Neural progenitor cell (in vitro differentiated cells): Measurements from ENCODE around the gene SRL. TPM values are rescaled to one million over a fixed set of nuclear protein-coding genes. Genes with fewer than 3 reads are reported as not detected.

Experiments
- DNase-seq: peaks from one replicate; pipeline ENCODE4 v3.0.0-alpha.2; 2016; ENCODE audit warnings: low spot score
- H2AFZ ChIP-seq: fragments of 200-600 bp; sonication (generic); replicated peaks from 2 replicates; pipeline ENCODE4 v1.6.1; 2016; ENCODE audit warnings: antibody characterized with exemption
- H3F3A ChIP-seq: fragments of 200-600 bp; sonication (generic); 2 replicates; pipeline ENCODE4 v1.6.1; 2016; ENCODE audit warnings: antibody characterized with exemption, low read depth
- H3K27ac ChIP-seq: fragments of 200-600 bp; sonication (generic); 2 replicates; pipeline ENCODE4 v1.5.1; 2016; ENCODE audit warnings: mild to moderate bottlenecking
- H3K27me3 ChIP-seq: fragments of 200-600 bp; sonication (generic); 2 replicates; pipeline ENCODE4 v1.6.1; 2016; ENCODE audit warnings: mild to moderate bottlenecking, moderate library complexity
- H3K36me3 ChIP-seq: fragments of 200-600 bp; sonication (generic); 2 replicates; pipeline ENCODE4 v1.5.1; 2016
- H3K4me1 ChIP-seq: fragments of 200-600 bp; sonication (generic); 2 replicates; pipeline ENCODE4 v1.6.1; 2016; ENCODE audit warnings: mixed run types
- H3K4me2 ChIP-seq: fragments of 200-600 bp; sonication (generic); 2 replicates; pipeline ENCODE4 v1.6.1; 2016
- H3K4me3 ChIP-seq: fragments of 200-600 bp; sonication (generic); 2 replicates; pipeline ENCODE4 v1.5.1; 2016
- H3K79me2 ChIP-seq: fragments of 200-600 bp; sonication (generic); 2 replicates; pipeline ENCODE4 v1.6.1; 2016; ENCODE audit warnings: low read depth
- H3K9ac ChIP-seq: fragments of 200-600 bp; sonication (generic); 2 replicates; pipeline ENCODE4 v1.6.1; 2016
- H3K9me3 ChIP-seq: fragments of 200-600 bp; sonication (generic); 2 replicates; pipeline ENCODE4 v1.5.1; 2016; ENCODE audit warnings: low read depth
- H4K20me1 ChIP-seq: fragments of 200-600 bp; sonication (generic); 2 replicates; pipeline ENCODE4 v1.6.1; 2016; ENCODE audit warnings: low read depth
- H3K27ac Mint-ChIP-seq: 3 replicates; pipeline ENCODE4 v1.8.0; 2021; ENCODE audit warnings: mixed read lengths
- H3K27me3 Mint-ChIP-seq: 2 replicates; pipeline ENCODE4 v1.8.0; 2022; ENCODE audit warnings: low read depth, mild to moderate bottlenecking, inconsistent platforms, moderate library complexity, mixed read lengths; ENCODE audit not compliant: insufficient read depth
- H3K36me3 Mint-ChIP-seq: 3 replicates; pipeline ENCODE4 v1.8.0; 2021; ENCODE audit warnings: mixed read lengths
- H3K4me1 Mint-ChIP-seq: 3 replicates; pipeline ENCODE4 v1.8.0; 2021; ENCODE audit warnings: mixed read lengths
- H3K4me3 Mint-ChIP-seq: 3 replicates; pipeline ENCODE4 v1.8.0; 2021; ENCODE audit warnings: mild to moderate bottlenecking, moderate library complexity, mixed read lengths
- H3K9me3 Mint-ChIP-seq: 3 replicates; pipeline ENCODE4 v1.8.0; 2020; ENCODE audit warnings: mixed read lengths
- EZH2 ChIP-seq: fragments of 200-600 bp; sonication (generic); IDR thresholded peaks from 2 replicates; pipeline ENCODE4 v1.6.1; 2017; ENCODE audit warnings: antibody characterized with exemption, mild to moderate bottlenecking, moderate library complexity
- EZH2phosphoT487 ChIP-seq: fragments of 200-600 bp; sonication (generic); IDR thresholded peaks from 2 replicates; pipeline ENCODE4 v1.6.1; 2017; ENCODE audit warnings: antibody characterized with exemption
- total RNA-seq: library from RNA; depleted of rRNA; stranded (reverse); fragments of >200 nt; gene quantifications from 2 replicates; pipeline ENCODE4 v1.2.3, GENCODE V29; 2015; ENCODE audit warnings: low replicate concordance
- TF ChIP-seq, protein P1 (sequence below): fragments of 200-600 bp; sonication (generic); IDR thresholded peaks from 2 replicates; pipeline ENCODE4 v1.5.1; 2017; ENCODE audit warnings: antibody characterized with exemption, mild to moderate bottlenecking

Gene SRL
- 0.06 and 0.22 TPM in 2 replicates for total RNA-seq

DNA sequence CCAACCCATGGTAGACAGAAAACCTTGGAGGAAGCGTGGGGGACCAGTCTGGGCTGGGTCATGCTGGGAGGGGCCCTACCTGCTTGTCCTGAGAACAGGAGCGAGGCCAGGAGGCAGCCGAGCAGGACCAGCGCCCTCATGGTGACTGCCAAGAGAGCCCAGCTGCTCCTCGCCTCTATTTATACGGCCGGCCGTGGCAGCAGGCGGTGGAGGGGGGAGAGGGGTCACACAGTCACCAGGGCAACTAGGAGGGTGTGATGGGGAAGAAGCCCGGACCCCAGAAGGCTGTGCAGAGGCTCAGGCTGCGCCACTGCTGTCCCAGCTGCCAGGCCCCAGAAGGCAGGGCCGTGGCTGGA, at the start of gene SRL:
Gene SRL (minus strand): TSS at position 153 of the 356 bp plus-strand sequence. CDS start 13 bp downstream, at position 140.
- no peak for DNase-seq

DNA sequence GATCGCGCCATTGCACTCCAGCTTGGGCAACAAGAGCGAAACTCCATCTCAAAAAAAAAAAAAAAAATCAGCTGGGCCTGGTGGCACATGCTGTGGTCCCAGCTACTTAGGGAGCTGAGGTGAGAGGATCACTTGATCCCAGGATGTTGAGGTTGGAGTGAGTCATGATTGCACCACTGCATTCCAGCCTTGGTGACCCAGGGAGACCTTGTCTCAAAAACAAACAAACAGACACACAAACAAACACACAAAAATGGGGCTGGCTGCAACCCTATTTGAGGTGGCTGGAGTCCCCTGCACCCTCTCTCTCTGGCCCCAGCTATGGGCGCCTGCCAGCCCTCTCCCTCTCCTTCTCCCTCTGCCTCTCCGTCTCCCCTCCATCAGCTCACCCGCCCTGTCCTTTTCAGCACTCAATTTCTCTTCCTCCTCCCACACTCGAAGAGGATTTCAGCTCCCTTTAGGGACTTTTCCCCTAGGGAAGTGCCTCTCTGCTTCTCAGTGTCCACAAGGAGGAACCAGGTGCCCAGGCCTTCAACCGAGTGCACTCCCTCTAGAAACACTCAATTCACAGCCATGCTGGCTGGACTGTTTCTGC, 48.5 kb upstream of the SRL start:
- Histone ChIP-seq H3K79me2 (no peaks in the 10 kb centered on the region), H3K9me3 (no peaks in the 10 kb centered on the region), H3K4me3 (no peak overlapping the region), H3K27ac (no peak overlapping the region), H3K9ac (no peak overlapping the region), H2AFZ (no peak overlapping the region), H3K27me3 (no peaks in the 10 kb centered on the region), H3K4me1 (peaks cover 14% of the 10 kb centered on the region), H3F3A (peaks cover 24% of the 10 kb centered on the region), H3K36me3 (no peaks in the 10 kb centered on the region), H3K4me2 (no peak overlapping the region), H4K20me1 (peaks cover 12% of the 10 kb centered on the region)
- H3K27ac Mint-ChIP-seq, result peak overlapping the region; percentile 78
- H3K36me3 Mint-ChIP-seq, result no peaks in the 10 kb centered on the region
- H3K9me3 Mint-ChIP-seq, result no peaks in the 10 kb centered on the region
- H3K27me3 Mint-ChIP-seq, result peaks cover 14% of the 10 kb centered on the region
- H3K4me1 Mint-ChIP-seq, result peaks cover 38% of the 10 kb centered on the region
- DNase-seq, result no peak
- H3K4me3 Mint-ChIP-seq, result no peak overlapping the region
- TF ChIP-seq, protein P1, sequence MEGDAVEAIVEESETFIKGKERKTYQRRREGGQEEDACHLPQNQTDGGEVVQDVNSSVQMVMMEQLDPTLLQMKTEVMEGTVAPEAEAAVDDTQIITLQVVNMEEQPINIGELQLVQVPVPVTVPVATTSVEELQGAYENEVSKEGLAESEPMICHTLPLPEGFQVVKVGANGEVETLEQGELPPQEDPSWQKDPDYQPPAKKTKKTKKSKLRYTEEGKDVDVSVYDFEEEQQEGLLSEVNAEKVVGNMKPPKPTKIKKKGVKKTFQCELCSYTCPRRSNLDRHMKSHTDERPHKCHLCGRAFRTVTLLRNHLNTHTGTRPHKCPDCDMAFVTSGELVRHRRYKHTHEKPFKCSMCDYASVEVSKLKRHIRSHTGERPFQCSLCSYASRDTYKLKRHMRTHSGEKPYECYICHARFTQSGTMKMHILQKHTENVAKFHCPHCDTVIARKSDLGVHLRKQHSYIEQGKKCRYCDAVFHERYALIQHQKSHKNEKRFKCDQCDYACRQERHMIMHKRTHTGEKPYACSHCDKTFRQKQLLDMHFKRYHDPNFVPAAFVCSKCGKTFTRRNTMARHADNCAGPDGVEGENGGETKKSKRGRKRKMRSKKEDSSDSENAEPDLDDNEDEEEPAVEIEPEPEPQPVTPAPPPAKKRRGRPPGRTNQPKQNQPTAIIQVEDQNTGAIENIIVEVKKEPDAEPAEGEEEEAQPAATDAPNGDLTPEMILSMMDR, result no peak
- TF ChIP-seq EZH2 (no peak), EZH2phosphoT487 (no peak)

More for the DNA sequence above, at the start of gene SRL:
- Histone ChIP-seq H3K9ac (no peak within 1 kb of the TSS), H3K27me3 (no peaks in the 10 kb centered on the region), H3K36me3 (no peaks in the 10 kb centered on the region), H3K4me2 (no peak within 1 kb of the TSS), H3K79me2 (no peaks in the 10 kb centered on the region), H3K4me1 (peaks cover 15% of the 10 kb centered on the region), H4K20me1 (no peaks in the 10 kb centered on the region), H3F3A (peaks cover 7% of the 10 kb centered on the region), H3K9me3 (no peaks in the 10 kb centered on the region), H2AFZ (peak within 1 kb of the TSS; percentile 74), H3K27ac (no peak within 1 kb of the TSS), H3K4me3 (no peak within 1 kb of the TSS)
- H3K27ac Mint-ChIP-seq, result peak within 1 kb of the TSS; percentile 53
- peaks cover 4% of the 10 kb centered on the region for H3K27me3 Mint-ChIP-seq
- H3K9me3 Mint-ChIP-seq, result peaks cover 5% of the 10 kb centered on the region
- H3K36me3 Mint-ChIP-seq, result no peaks in the 10 kb centered on the region
- H3K4me3 Mint-ChIP-seq, result no peak within 1 kb of the TSS
- peaks cover 32% of the 10 kb centered on the region for H3K4me1 Mint-ChIP-seq
- TF ChIP-seq, protein P1, result no peak
- no peak for TF ChIP-seq EZH2
- no peak for TF ChIP-seq EZH2phosphoT487

DNA sequence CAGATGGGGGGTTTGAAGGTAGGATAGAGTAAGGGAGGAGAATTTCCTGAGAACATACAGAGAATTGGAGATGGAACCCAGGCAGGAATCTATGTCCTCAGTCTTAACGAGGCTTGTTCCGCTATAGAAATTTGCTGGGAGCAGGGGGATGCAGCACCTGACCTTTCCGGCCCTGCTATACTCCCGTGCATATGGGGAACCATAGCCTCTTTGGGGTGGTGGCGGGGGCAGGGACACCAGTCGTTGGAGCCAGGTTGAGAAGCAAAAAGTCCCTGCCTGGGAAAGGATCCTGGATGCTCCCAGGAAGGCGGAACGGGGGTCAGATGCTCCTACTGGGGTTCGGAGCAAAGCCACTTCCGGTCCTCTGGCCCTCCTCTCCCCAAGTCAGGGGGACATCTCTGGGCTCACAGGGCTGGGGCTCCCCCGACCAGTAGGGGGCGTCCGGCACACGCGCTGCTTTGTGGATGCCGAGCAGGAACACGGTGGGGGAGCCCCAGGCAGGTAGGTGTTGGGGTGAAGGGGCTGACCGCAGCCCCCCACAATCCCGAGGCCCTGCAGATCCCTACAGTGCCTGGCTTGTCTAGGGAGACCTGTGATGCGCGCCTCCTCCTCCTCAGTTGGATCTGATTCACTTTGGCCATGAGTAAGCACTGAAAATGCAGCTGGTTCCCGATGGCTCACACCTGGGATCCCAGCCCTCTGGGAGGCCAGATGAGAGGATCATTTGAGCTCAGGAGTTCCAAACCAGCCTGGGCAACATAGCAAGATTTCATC, 46.5 kb upstream of the SRL start:
- Histone ChIP-seq H3K9me3 (no peaks in the 10 kb centered on the region), H3K27me3 (no peaks in the 10 kb centered on the region), H3K79me2 (no peaks in the 10 kb centered on the region), H2AFZ (peak overlapping the region; percentile 78), H3K4me1 (peaks cover 3% of the 10 kb centered on the region), H3K4me2 (no peak overlapping the region), H3K27ac (no peak overlapping the region), H3F3A (peaks cover 9% of the 10 kb centered on the region), H3K36me3 (no peaks in the 10 kb centered on the region), H3K9ac (no peak overlapping the region), H4K20me1 (peaks cover 3% of the 10 kb centered on the region), H3K4me3 (no peak overlapping the region)
- H3K4me3 Mint-ChIP-seq, result peak overlapping the region; percentile 62
- H3K4me1 Mint-ChIP-seq, result peaks cover 31% of the 10 kb centered on the region
- H3K9me3 Mint-ChIP-seq, result no peaks in the 10 kb centered on the region
- H3K27me3 Mint-ChIP-seq, result peaks cover 10% of the 10 kb centered on the region
- TF ChIP-seq, protein P1, result peak; percentile 96
- TF ChIP-seq EZH2, result no peak
- peak; percentile 89 for DNase-seq
- no peaks in the 10 kb centered on the region for H3K36me3 Mint-ChIP-seq
- H3K27ac Mint-ChIP-seq, result no peak overlapping the region
